T1000 (cell line): ENCODE measurements around the gene RPS6KB2.
"Not testable (repeated sequence)": the region's sequence is repeated elsewhere in the genome, so short reads cannot be mapped to it uniquely, and the experiment has no call there.

Experiments
- DNase-seq: peaks from one replicate; lab custom pipeline; 2025; ENCODE audit warnings: mixed read lengths; lab: John Stamatoyannopoulos, UW

RPS6KB2 gene

GRCh38 chr11:67410984-67411784 lies 17.1 kb upstream of the RPS6KB2 start:
- DNase-seq = no peak

GRCh38 chr11:67411785-67412152 lies 16.5 kb upstream of the RPS6KB2 start:
- no peak for DNase-seq

- no peak for DNase-seq
These were observed 15.7 kb upstream of the RPS6KB2 start for GRCh38 chr11:67412495-67413179.

- DNase-seq = no peak
These were observed 14.9 kb upstream of the RPS6KB2 start for GRCh38 chr11:67413266-67413849.

GRCh38 chr11:67415501-67416304 lies 12.6 kb upstream of the RPS6KB2 start, which contains the start of gene CARNS1:
CARNS1 (plus strand) TSS chr11:67415678; CDS start chr11:67416200, 522 bp downstream.
- no peak for DNase-seq

GRCh38 chr11:67416416-67417335 lies 11.6 kb upstream of the RPS6KB2 start:
- DNase-seq = no peak

GRCh38 chr11:67417425-67417824 lies 10.9 kb upstream of the RPS6KB2 start:
- no peak for DNase-seq

GRCh38 chr11:67418476-67419281 lies 9.6 kb upstream of the RPS6KB2 start:
- no peak for DNase-seq

GRCh38 chr11:67419325-67420049 lies 8.8 kb upstream of the RPS6KB2 start:
- DNase-seq = no peak

GRCh38 chr11:67420147-67420645 lies 8.1 kb upstream of the RPS6KB2 start:
- no peak for DNase-seq

GRCh38 chr11:67420646-67421429 lies 7.5 kb upstream of the RPS6KB2 start:
- peak; percentile 91 for DNase-seq

GRCh38 chr11:67421430-67422031 lies 6.8 kb upstream of the RPS6KB2 start:
- DNase-seq = no peak

GRCh38 chr11:67422891-67423290 lies 5.4 kb upstream of the RPS6KB2 start:
- DNase-seq = no peak

- no peak for DNase-seq
These were observed 4.8 kb upstream of the RPS6KB2 start for GRCh38 chr11:67423466-67423865.

GRCh38 chr11:67423891-67424613 lies 4.2 kb upstream of the RPS6KB2 start:
- DNase-seq = no peak

- DNase-seq = not testable (repeated sequence)
These were observed 882 bp upstream of the RPS6KB2 start for GRCh38 chr11:67427364-67427859.

GRCh38 chr11:67429038-67429668 lies 859 bp downstream of the RPS6KB2 start:
- no peak for DNase-seq
